DOHH2 (cell line): ENCODE measurements around the gene OTUD1.

Source experiments
- CTCF ChIP-seq: fragments of 200-600 bp; sonication (generic); IDR thresholded peaks from one replicate; pipeline ENCODE4 v1.5.1; 2014; ENCODE audit warnings: antibody characterized with exemption, mild to moderate bottlenecking, low read depth, low read length; ENCODE audit not compliant: poor library complexity, severe bottlenecking
- EZH2phosphoT487 ChIP-seq: fragments of 200-600 bp; sonication (generic); IDR thresholded peaks from 2 replicates; pipeline ENCODE4 v1.6.1; 2017; ENCODE audit warnings: borderline replicate concordance, mild to moderate bottlenecking, antibody characterized with exemption, low read length, moderate library complexity, mixed read lengths

DNA sequence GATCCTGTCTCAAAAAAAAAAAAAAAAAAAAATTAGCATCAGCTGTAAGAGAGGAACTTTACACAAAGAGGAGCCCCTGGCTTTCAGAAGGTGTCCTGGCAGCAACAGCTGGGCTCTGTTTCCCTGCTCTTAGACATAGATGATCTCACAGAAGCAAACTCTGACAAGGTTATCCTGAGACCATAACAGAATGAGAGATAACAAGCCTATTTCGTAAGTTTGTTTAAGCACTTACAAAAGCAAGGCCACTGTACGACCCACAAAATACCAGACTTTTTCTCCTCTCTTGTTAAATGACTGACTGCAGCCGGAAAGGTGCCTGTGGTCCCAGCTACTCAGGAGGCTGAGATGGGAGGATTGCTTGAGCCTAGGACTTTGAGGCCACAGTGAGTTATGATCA, 33.3 kb upstream of the OTUD1 start:
- TF ChIP-seq CTCF: no peak
- no peak for TF ChIP-seq EZH2phosphoT487
